22Rv1 (cell line): ENCODE results near the gene RABIF.
"Not testable (repeated sequence)": the region's sequence is repeated elsewhere in the genome, so short reads cannot be mapped to it uniquely, and the experiment has no call there.

ENCODE experiments used
- H3K27ac ChIP-seq: fragments of 450-650 bp; 2 replicates; pipeline ENCODE4 v1.5.1; 2017
- ZFX ChIP-seq: fragments of 450-650 bp; IDR thresholded peaks from 2 replicates; pipeline ENCODE4 v1.6.1; 2017; ENCODE audit warnings: antibody characterized with exemption, borderline replicate concordance
- TF ChIP-seq, protein P1 (sequence below): fragments of 450-650 bp; IDR thresholded peaks from 2 replicates; pipeline ENCODE4 v1.5.1; 2017; ENCODE audit warnings: mild to moderate bottlenecking

Gene RABIF

DNA sequence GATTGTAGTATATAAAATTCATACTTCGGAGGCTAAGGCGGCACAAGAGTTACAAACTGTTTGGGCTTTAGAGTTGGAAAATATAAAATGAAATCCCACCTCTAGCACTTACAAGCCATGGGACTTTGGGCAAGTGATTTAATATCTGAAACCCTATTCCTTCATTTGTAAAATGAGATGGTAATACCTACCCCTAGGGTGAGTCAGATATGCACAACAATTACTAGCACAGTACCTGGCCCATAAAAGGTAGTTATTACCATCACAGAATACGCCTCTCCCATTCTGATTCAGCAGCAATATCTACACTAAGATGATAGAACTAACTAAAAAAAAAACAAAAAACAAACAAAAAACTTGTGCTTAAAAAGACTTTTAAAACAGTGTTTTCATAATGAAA is 34.6 kb upstream of the RABIF start:
- H3K27ac ChIP-seq, result no peak overlapping the region
- TF ChIP-seq, protein P1, sequence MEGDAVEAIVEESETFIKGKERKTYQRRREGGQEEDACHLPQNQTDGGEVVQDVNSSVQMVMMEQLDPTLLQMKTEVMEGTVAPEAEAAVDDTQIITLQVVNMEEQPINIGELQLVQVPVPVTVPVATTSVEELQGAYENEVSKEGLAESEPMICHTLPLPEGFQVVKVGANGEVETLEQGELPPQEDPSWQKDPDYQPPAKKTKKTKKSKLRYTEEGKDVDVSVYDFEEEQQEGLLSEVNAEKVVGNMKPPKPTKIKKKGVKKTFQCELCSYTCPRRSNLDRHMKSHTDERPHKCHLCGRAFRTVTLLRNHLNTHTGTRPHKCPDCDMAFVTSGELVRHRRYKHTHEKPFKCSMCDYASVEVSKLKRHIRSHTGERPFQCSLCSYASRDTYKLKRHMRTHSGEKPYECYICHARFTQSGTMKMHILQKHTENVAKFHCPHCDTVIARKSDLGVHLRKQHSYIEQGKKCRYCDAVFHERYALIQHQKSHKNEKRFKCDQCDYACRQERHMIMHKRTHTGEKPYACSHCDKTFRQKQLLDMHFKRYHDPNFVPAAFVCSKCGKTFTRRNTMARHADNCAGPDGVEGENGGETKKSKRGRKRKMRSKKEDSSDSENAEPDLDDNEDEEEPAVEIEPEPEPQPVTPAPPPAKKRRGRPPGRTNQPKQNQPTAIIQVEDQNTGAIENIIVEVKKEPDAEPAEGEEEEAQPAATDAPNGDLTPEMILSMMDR, result no peak
- TF ChIP-seq ZFX, result no peak

DNA sequence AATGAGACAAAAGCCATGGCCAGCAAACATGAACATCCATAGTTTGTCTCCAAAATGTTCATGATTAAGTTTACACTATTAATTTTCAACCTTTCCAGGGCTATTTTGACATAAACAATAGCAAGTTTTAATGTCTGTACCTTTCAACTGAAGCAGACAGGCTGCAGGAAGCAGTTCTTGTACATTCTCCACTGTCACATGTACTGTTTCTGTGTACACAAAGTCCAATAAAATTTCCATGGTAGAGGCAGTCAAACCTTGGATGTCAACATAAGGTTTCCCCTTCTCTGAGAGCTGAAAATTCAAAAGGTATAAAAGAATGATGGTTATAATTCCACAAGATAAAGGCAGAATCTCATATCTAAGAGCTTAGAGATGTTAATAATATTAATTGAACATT is 30.7 kb upstream of the RABIF start:
- peak overlapping the region; percentile 22 for H3K27ac ChIP-seq
- TF ChIP-seq ZFX, result no peak
- TF ChIP-seq, protein P1, result no peak

DNA sequence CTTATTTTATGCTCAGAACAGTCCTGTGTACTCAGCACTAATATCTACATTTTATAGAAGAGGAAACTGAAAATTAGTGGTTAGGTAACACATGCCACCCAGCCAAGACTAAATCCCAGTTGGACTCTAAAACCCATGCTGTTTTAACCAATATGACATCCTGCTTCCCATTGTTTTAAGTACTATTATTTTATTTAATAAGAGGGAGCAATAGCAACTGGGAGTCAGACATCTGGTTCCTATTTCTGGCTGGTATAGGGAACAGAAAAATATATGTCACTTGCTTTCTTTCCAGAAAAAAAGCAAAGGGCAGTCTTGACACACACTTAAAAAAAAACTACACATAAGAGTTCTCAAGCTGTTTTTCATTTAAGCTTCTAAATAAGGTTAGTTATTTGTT is 26.2 kb upstream of the RABIF start:
- TF ChIP-seq ZFX, result no peak
- TF ChIP-seq, protein P1, result no peak

DNA sequence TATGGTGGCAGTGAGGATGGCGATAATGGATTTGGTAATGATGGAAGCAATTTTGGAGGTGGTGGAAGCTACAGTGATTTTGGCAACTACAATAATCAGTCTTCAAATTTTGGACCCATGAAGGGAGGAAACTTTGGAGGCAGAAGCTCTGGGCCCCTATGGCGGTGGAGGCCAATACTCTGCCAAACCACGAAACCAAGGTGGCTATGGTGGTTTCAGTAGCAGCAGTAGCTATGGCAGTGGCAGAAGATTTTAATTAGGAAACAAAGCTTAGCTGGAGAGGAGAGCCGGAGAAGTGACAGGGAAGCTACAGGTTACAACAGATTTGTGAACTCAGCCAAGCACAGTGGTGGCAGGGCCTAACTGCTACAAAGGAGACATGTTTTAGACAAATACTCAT is 23.5 kb upstream of the RABIF start:
- H3K27ac ChIP-seq, result not testable (repeated sequence)

More for the DNA sequence above, 26.2 kb upstream of the RABIF start:
- H3K27ac ChIP-seq, result no peak overlapping the region

DNA sequence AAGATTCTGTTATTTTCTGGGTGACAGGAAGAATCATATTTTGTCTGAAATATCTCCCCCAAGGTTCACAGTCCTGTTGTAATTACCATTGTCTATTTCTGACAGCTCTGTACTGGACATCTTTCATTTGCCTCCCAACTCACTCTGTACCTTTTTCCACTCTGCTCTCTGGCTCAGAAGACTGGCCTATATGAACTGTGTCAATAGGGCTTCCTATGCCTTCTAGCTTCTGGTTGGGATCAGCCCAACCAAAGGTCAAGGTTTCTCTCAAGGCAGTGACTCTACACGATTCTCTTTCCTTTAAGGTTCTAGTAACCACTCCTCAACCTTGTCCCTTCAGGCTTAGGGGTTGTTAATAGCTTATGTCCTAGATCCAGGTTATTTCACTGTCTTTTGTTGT is 20.5 kb upstream of the RABIF start:
- TF ChIP-seq ZFX, result no peak
- TF ChIP-seq, protein P1, result no peak

DNA sequence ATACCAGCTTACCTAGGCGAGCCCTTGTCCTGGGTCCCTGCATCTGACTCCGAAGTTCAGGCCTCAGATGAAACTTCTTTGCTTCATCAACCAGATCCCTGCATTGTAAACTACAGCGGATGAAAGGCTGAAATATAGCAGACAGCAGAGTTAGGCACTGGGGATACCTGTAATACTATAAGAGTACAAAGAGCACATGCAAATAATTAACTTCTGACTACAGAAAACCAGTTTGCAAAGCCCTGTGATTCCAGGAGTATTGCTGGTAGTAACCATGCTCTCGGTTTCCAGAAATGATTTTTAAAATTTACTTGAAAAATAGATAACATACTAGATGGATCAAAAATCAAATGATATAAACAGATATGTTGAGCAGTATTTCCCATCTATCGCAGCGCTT is 20.0 kb upstream of the RABIF start:
- H3K27ac ChIP-seq, result no peak overlapping the region
- TF ChIP-seq, protein P1, result no peak
- no peak for TF ChIP-seq ZFX

More for the DNA sequence above, 20.5 kb upstream of the RABIF start:
- H3K27ac ChIP-seq, result no peak overlapping the region

DNA sequence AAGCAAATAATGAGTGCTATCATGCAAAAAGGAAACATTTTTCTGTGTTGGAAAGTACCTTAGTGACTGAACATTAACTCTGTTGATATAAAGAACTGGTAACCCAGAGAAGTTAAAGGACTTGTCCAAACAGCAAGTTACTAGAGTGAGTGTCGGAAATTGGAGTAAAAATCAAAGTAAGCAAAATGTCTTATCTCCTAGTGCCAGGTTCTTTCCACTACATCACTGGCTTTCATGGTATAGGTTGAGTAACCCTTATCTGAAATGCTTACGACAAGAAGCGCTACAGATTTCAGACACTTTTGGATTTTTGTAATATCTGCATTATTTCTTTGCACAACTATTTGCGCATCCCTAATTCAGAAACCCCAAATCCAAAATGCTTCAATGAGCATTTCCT is 16.4 kb upstream of the RABIF start:
- H3K27ac ChIP-seq, result no peak overlapping the region
- TF ChIP-seq ZFX, result no peak
- TF ChIP-seq, protein P1, result no peak

DNA sequence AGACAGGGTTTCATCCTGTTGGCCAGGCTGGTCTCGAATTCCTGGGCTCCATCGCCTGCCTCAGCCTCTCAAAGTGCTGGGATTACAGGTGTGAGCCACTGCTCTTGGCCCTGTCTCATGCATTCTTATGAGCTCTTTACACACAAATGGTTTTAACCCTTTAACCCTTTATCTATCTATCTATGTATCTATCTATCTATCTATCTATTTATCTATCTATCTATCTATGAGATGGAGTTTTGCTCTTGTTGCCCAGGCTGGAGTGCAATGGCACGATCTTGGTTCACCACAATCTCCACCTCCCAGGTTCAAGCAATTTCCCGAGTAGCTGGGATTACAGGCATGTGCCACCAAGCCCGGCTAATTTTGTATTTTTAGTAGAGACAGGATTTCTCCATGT is 14.9 kb upstream of the RABIF start:
- H3K27ac ChIP-seq, result not testable (repeated sequence)
